T-helper 1 cell treated with Interleukin-12 subunit alpha and Interleukin-12 subunit beta and Interleukin-4 antibody, amounts not matched to agents 30 ng/mL and 1 ng/mL, for 36 hours (primary cell): ENCODE data around the gene TOMM70. TPM values are rescaled to one million over a fixed set of nuclear protein-coding genes. Genes with fewer than 3 reads are reported as not detected.
"Not testable (repeated sequence)": the region's sequence is repeated elsewhere in the genome, so short reads cannot be mapped to it uniquely, and the experiment has no call there.

Experiments
- intact Hi-C: fragments of 100-400 bp; cut with micrococcal nuclease; formaldehyde crosslinking; loops from one replicate; pipeline ENCODE4 v1.15.1; 2024
- total RNA-seq: library from RNA; stranded (reverse); gene quantifications from 2 replicates; pipeline ENCODE4 v1.2.3, GENCODE V29; 2022

TOMM70 gene
- total RNA-seq, 1 donor from 2014 or later = 45.3 TPM

GRCh38 chr3:100368441-100368840, 32.4 kb downstream of the TOMM70 start:
- intact Hi-C loops = no loop called here

GRCh38 chr3:100366424-100366823, 34.5 kb downstream of the TOMM70 start:
- intact Hi-C loops = no loop called here

GRCh38 chr3:100364421-100364820, 36.5 kb downstream of the TOMM70 start:
- intact Hi-C loops = no loop called here

- intact Hi-C loops = no loop called here
Observed at GRCh38 chr3:100361897-100362296, 39.0 kb downstream of the TOMM70 start.

- intact Hi-C loops = no loop called here
Observed at GRCh38 chr3:100360757-100361496, 40.0 kb downstream of the TOMM70 start.

- intact Hi-C loops = no loop called here
Observed at GRCh38 chr3:100359035-100359434, 41.9 kb downstream of the TOMM70 start.

- intact Hi-C loops = no loop called here
Observed at GRCh38 chr3:100358413-100358812, 42.5 kb downstream of the TOMM70 start.

- intact Hi-C loops = no loop called here
Observed at GRCh38 chr3:100354850-100355249, 46.0 kb downstream of the TOMM70 start.

GRCh38 chr3:100352296-100353231, 48.3 kb downstream of the TOMM70 start:
- intact Hi-C loops = no loop called here

- intact Hi-C loops = not testable (repeated sequence)
Observed at GRCh38 chr3:100351770-100352169, 49.1 kb downstream of the TOMM70 start.

- intact Hi-C loops = no loop called here
Observed at GRCh38 chr3:100348727-100349126, 52.2 kb downstream of the TOMM70 start.

- intact Hi-C loops = no loop called here
Observed at GRCh38 chr3:100340527-100340926, 60.4 kb downstream of the TOMM70 start.

- intact Hi-C loops = loop anchor here (10.0 kb wide), 2 partner anchors 1335 to 1435 kb away; partner anchors contain the start of genes NXPE3 and ZBTB11
Observed at GRCh38 chr3:100339786-100340185, 61.1 kb downstream of the TOMM70 start.

- intact Hi-C loops = loop anchor here (10.0 kb wide), 2 partner anchors 1336 to 1436 kb away; partner anchors contain the start of genes NXPE3 and ZBTB11
Observed at GRCh38 chr3:100338911-100339310, 62.0 kb downstream of the TOMM70 start.

GRCh38 chr3:100336229-100336628, 64.7 kb downstream of the TOMM70 start:
- intact Hi-C loops = loop anchor here (10.0 kb wide), 2 partner anchors 1339 to 1439 kb away; partner anchors contain the start of genes NXPE3 and ZBTB11

GRCh38 chr3:100335434-100335833, 65.5 kb downstream of the TOMM70 start:
- intact Hi-C loops = loop anchor here (1.0 to 10.0 kb wide), 4 partner anchors 66 to 1439 kb away; partner anchors contain the start of genes LNP1, NXPE3, TOMM70 and ZBTB11

GRCh38 chr3:100334488-100335351, 66.2 kb downstream of the TOMM70 start, which contains the start of gene NIT2:
Gene NIT2 (plus strand): TSS chr3:100334757. CDS start chr3:100334792, 35 bp downstream.
- intact Hi-C loops = loop anchor here (1.0 to 10.0 kb wide), 9 partner anchors 18 to 1440 kb away; partner anchors contain the start of genes CMSS1, LNP1, NXPE3 and TBC1D23

GRCh38 chr3:100333970-100334487, 66.9 kb downstream of the TOMM70 start:
- intact Hi-C loops = loop anchor here (1.0 to 10.0 kb wide), 8 partner anchors 18 to 1441 kb away; partner anchors contain the start of genes CMSS1, NXPE3, TBC1D23 and TMEM45A

GRCh38 chr3:100333051-100333450, 67.8 kb downstream of the TOMM70 start:
- intact Hi-C loops = loop anchor here (5.0 to 10.0 kb wide), 3 partner anchors 159 to 1442 kb away; partner anchors contain the start of genes NXPE3, TMEM45A and ZBTB11

GRCh38 chr3:100331660-100332059, 69.2 kb downstream of the TOMM70 start:
- intact Hi-C loops = loop anchor here (5.0 to 10.0 kb wide), 3 partner anchors 161 to 1443 kb away; partner anchors contain the start of genes NXPE3, TMEM45A and ZBTB11
